ENCODE results near the gene CROCC.
"Not testable (repeated sequence)": the region's sequence is repeated elsewhere in the genome, so short reads cannot be mapped to it uniquely, and the experiment has no call there.

DNA sequence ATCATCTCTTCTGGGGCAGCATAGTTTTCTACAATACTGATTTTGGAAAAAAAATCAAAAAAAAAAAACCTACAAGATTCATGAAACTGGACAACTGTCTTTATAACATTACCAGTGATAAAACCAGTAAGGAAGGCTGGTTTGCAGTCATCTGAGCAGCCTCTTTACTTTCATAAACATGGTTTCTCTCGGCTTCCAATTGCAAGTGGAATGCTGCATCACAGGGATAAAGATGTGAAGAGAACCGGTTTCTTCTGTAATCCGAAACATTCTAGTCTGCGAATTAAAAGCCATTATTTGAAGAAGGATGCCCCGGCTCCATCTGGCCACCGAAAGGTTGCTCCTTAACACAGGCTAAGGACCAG is 26.5 kb upstream of the CROCC start:
- TF ChIP-seq POLR2A, POLR2AphosphoS5, EP300 (IDR thresholded peaks at IDR 0.05): not testable (repeated sequence)
- TF ChIP-seq, protein P1, sequence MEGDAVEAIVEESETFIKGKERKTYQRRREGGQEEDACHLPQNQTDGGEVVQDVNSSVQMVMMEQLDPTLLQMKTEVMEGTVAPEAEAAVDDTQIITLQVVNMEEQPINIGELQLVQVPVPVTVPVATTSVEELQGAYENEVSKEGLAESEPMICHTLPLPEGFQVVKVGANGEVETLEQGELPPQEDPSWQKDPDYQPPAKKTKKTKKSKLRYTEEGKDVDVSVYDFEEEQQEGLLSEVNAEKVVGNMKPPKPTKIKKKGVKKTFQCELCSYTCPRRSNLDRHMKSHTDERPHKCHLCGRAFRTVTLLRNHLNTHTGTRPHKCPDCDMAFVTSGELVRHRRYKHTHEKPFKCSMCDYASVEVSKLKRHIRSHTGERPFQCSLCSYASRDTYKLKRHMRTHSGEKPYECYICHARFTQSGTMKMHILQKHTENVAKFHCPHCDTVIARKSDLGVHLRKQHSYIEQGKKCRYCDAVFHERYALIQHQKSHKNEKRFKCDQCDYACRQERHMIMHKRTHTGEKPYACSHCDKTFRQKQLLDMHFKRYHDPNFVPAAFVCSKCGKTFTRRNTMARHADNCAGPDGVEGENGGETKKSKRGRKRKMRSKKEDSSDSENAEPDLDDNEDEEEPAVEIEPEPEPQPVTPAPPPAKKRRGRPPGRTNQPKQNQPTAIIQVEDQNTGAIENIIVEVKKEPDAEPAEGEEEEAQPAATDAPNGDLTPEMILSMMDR (IDR thresholded peaks at IDR 0.05) = not testable (repeated sequence)
